Stimulated activated CD4-positive, alpha-beta T cell treated with anti-CD3 and anti-CD28 coated beads, Interleukin-2, amount 100 ng/mL, for 4 hours (primary cell): Measurements from ENCODE around the gene ECE1.

Experiments used
- DNase-seq: peaks from one replicate; pipeline ENCODE4 v3.0.0-alpha.2; 2020; ENCODE audit warnings: low read depth

ECE1 gene

GRCh38 chr1:21325231-21325718, 35.0 kb upstream of the ECE1 start:
- no peak for DNase-seq

- DNase-seq, result peak; percentile 73
Observed at GRCh38 chr1:21324368-21325141, 34.3 kb upstream of the ECE1 start.

GRCh38 chr1:21323091-21323490, 32.8 kb upstream of the ECE1 start:
- DNase-seq, result no peak

- DNase-seq, result no peak
Observed at GRCh38 chr1:21322681-21323016, 32.4 kb upstream of the ECE1 start.

- no peak for DNase-seq
Observed at GRCh38 chr1:21321963-21322680, 31.9 kb upstream of the ECE1 start.

GRCh38 chr1:21320410-21321108, 30.3 kb upstream of the ECE1 start:
- no peak for DNase-seq

- DNase-seq, result no peak
Observed at GRCh38 chr1:21319447-21320407, 29.5 kb upstream of the ECE1 start.

GRCh38 chr1:21318714-21319159, 28.5 kb upstream of the ECE1 start:
- DNase-seq, result no peak

GRCh38 chr1:21318057-21318713, 27.9 kb upstream of the ECE1 start:
- no peak for DNase-seq

GRCh38 chr1:21317690-21318043, 27.4 kb upstream of the ECE1 start:
- no peak for DNase-seq

- no peak for DNase-seq
Observed at GRCh38 chr1:21317035-21317689, 26.9 kb upstream of the ECE1 start.

GRCh38 chr1:21314743-21315396, 24.6 kb upstream of the ECE1 start:
- DNase-seq, result no peak

GRCh38 chr1:21313886-21314721, 23.8 kb upstream of the ECE1 start:
- DNase-seq, result no peak

- no peak for DNase-seq
Observed at GRCh38 chr1:21313203-21313885, 23.1 kb upstream of the ECE1 start.

GRCh38 chr1:21312407-21312992, 22.2 kb upstream of the ECE1 start:
- no peak for DNase-seq

GRCh38 chr1:21311016-21311415, 20.8 kb upstream of the ECE1 start:
- no peak for DNase-seq

- no peak for DNase-seq
Observed at GRCh38 chr1:21308847-21309652, 18.8 kb upstream of the ECE1 start.
